ENCODE data around the gene NDUFS2.

The NDUFS2 gene

GRCh38 chr1:161260376-161261260 lies 58.5 kb downstream of the NDUFS2 start:
- Histone ChIP-seq H3K27ac (no peak overlapping the region), H3K27me3 (peaks cover 68% of the 10 kb centered on the region)

GRCh38 chr1:161261261-161262235 lies 59.4 kb downstream of the NDUFS2 start:
- Histone ChIP-seq H3K27me3 (peaks cover 66% of the 10 kb centered on the region), H3K27ac (no peak overlapping the region), H3K9me3 (peaks cover 11% of the 10 kb centered on the region), H3K36me3 (no peaks in the 10 kb centered on the region), H3K4me3 (ENCODE audit: low read depth in 1 of 2, low read length in 1 of 2) (no peak overlapping the region), H3K4me1 (ENCODE audit: control insufficient read depth in 1 of 2, insufficient read depth in 1 of 2, low read depth in 1 of 2, low read length in 1 of 2) (peaks cover 4 to 8% of the 10 kb centered on the region in 2 experiments)
- TF ChIP-seq CTCF (IDR thresholded peaks at IDR 0.05) = no peak

More at GRCh38 chr1:161260376-161261260, 58.5 kb downstream of the NDUFS2 start:
- H3K4me3 ChIP-seq (ENCODE audit: low read depth in 1 of 2, low read length in 1 of 2) = no peak overlapping the region
- H3K36me3 ChIP-seq = no peaks in the 10 kb centered on the region
- H3K4me1 ChIP-seq (ENCODE audit: control insufficient read depth in 1 of 2, insufficient read depth in 1 of 2, low read depth in 1 of 2, low read length in 1 of 2) = peaks cover 4 to 8% of the 10 kb centered on the region in 2 experiments
- no peak for TF ChIP-seq CTCF (IDR thresholded peaks at IDR 0.05)
- peaks cover 11% of the 10 kb centered on the region for H3K9me3 ChIP-seq
